Lower lobe of right lung (tissue), 2 donors: Measurements from ENCODE around the gene ZBTB42. TPM values are rescaled to one million over a fixed set of nuclear protein-coding genes. Genes with fewer than 3 reads are reported as not detected.
A peak's percentile ranks its signal among the peaks of the same experiment; 100 is the strongest.

Experiments
- ATAC-seq, 2 donors: fragments of 200-7000 bp; cut with Tn5 transposase; one replicate each; pipeline ENCODE4 v1.9.1; 2020 to 2022; ENCODE audit warnings: mild to moderate bottlenecking in 2 of 2, moderate library complexity in 2 of 2
- DNase-seq: peaks from one replicate; pipeline ENCODE4 v3.0.0-alpha.2; 2020
- H3K27ac ChIP-seq: fragments of 200-600 bp; one replicate; pipeline ENCODE4 v1.8.0; 2022
- H3K27me3 ChIP-seq: fragments of 200-600 bp; one replicate; pipeline ENCODE4 v1.8.0; 2022; ENCODE audit warnings: low read depth
- H3K36me3 ChIP-seq: fragments of 200-600 bp; one replicate; pipeline ENCODE4 v1.8.0; 2022; ENCODE audit warnings: mild to moderate bottlenecking
- H3K4me1 ChIP-seq: fragments of 200-600 bp; one replicate; pipeline ENCODE4 v1.8.0; 2022
- H3K4me3 ChIP-seq: fragments of 200-600 bp; one replicate; pipeline ENCODE4 v1.8.0; 2022; ENCODE audit warnings: mild to moderate bottlenecking
- H3K9me3 ChIP-seq: fragments of 200-600 bp; one replicate; pipeline ENCODE4 v1.8.0; 2022
- CTCF ChIP-seq: fragments of 200-600 bp; IDR thresholded peaks from one replicate; pipeline ENCODE4 v1.8.0; 2022; ENCODE audit warnings: antibody characterized with exemption, mild to moderate bottlenecking
- intact Hi-C: fragments of 100-400 bp; cut with DNase I; formaldehyde crosslinking; loops from one replicate; pipeline ENCODE4 v1.11.0; 2022
- total RNA-seq: library from RNA; stranded (reverse); fragmentation: NEBNext Ultra II Directional; extraction: Animal tissue kit (Norgen Biotek cat#: 25700); gene quantifications from one replicate; pipeline ENCODE4 v1.2.1, GENCODE V29; 2021
- donor health status: DM: no; HTN: yes; CAD: no; lungs with severe emphysema.

ZBTB42 gene
- total RNA-seq, 1 donor from 2014 or later = 13.1 TPM

DNA sequence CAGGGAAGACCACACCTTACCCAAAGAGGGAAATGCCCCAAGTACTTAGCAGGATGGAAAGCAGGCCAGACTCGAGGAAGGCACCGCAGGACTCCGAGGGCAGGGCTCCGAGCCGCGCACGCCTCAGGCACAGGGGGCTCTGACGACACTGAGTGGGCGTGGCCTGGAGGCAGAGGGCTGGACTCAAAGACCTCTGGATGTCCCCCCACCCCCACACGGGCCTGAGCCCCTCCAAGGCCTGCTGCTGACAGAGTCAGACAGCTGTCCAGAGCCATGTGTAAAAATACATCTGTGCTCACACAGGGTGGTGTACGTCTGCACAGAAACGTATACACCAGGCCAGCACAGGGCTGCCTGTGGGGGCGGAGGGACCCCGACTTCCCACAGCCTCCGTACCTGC is 6.8 kb upstream of the ZBTB42 start:
- peak; percentile 23 to 29 for ATAC-seq
- H3K4me1 ChIP-seq = peaks cover 80% of the 10 kb centered on the region
- H3K36me3 ChIP-seq = peaks cover 31% of the 10 kb centered on the region
- H3K27ac ChIP-seq = peak overlapping the region; percentile 70
- intact Hi-C loops = no loop called here
- no peaks in the 10 kb centered on the region for H3K27me3 ChIP-seq
- peak; percentile 77 for DNase-seq
- H3K9me3 ChIP-seq = no peaks in the 10 kb centered on the region
- peak overlapping the region; percentile 71 for H3K4me3 ChIP-seq
- TF ChIP-seq CTCF = no peak

DNA sequence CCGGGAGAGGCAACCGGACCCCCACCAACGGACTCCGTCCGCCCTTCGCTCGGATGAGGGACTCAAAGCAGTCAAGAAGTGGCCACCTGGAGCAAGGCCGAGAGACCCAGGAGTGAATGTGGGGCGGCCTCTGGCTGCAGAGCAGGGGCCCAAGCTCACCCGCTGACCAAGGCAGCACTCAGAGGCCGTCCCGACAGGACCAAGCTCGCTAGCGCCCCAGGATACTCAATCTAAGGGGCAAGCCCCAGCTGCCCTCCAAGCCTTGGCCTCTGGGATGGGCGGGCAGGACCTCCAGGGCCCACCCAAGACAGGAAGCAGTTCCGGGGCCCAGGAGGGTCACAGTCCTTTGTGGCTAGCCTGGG is 6.3 kb upstream of the ZBTB42 start:
- H3K27me3 ChIP-seq = no peaks in the 10 kb centered on the region
- TF ChIP-seq CTCF = no peak
- no peaks in the 10 kb centered on the region for H3K9me3 ChIP-seq
- peak overlapping the region; percentile 71 for H3K4me3 ChIP-seq
- DNase-seq (no peak), ATAC-seq (peak in 1 of 2 donors; percentile 12)
- peaks cover 26% of the 10 kb centered on the region for H3K36me3 ChIP-seq
- intact Hi-C loops = no loop called here
- H3K4me1 ChIP-seq = peaks cover 80% of the 10 kb centered on the region
- peak overlapping the region; percentile 70 for H3K27ac ChIP-seq

- H3K9me3 ChIP-seq = no peaks in the 10 kb centered on the region
- intact Hi-C loops = no loop called here
- peaks cover 80% of the 10 kb centered on the region for H3K4me1 ChIP-seq
- peak within 1 kb of the TSS; percentile 87 for H3K27ac ChIP-seq
- DNase-seq = peak; percentile 65
- TF ChIP-seq CTCF = no peak
- H3K4me3 ChIP-seq = peak within 1 kb of the TSS; percentile 71
- H3K27me3 ChIP-seq = no peaks in the 10 kb centered on the region
- ATAC-seq = peak in 1 of 2 donors; percentile 5
- peaks cover 20% of the 10 kb centered on the region for H3K36me3 ChIP-seq
Observed at GRCh38 chr14:104794993-104795780, 5.7 kb upstream of the ZBTB42 start, which contains the start of gene AKT1. AKT1 (minus strand) TSS chr14:104795748; CDS start chr14:104792643, 3,105 bp downstream.

DNA sequence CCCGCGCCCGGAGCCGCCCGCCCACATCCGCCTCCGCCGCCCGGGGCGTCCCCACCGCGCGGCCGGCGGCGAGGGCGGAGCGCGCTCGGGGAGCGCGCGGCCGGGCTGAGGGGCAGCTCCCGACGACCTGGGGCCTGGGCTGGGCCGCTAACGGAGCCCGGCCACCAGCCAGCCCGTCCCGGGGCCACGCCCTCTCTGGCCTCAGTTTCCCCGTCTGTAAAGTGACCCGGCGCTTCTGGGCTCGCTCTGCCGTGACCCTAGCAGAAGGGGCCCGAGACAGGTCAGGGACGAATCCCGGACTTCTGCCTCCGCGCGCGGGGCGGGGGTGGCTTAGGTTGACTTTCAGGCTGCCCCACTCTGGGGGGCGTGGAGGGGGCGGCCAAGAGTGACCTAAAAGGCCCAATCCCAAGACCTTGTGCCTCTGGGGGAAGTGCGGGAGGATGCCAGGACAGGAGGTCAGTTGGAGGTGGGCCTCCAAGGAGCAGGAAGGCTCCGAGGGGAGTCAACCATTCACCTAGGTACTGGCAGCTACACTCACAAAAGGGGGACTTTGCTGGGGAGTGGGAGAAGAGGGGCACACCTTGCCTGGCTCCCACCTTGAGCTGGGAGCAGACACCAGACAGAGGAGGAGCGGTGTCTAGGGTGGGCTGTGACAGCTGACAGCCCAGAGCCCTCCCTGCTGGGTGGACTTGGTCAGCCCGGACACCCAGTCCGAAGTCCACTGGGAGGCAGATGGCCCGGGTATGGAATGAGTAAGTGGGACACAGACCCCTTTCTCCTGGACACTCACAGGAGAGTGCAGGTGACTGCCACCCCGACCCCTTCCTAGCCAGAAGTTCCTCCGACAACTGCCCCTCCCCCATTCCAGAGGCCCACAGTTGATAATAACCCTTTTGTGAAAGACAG is 4.9 kb upstream of the ZBTB42 start:
- DNase-seq = no peak
- peak overlapping the region; percentile 56 for H3K4me3 ChIP-seq
- peak overlapping the region; percentile 87 for H3K27ac ChIP-seq
- H3K4me1 ChIP-seq = peaks cover 73% of the 10 kb centered on the region
- no peaks in the 10 kb centered on the region for H3K9me3 ChIP-seq
- peaks cover 11% of the 10 kb centered on the region for H3K36me3 ChIP-seq
- no peaks in the 10 kb centered on the region for H3K27me3 ChIP-seq
- TF ChIP-seq CTCF = no peak
- peak; percentile 51 to 52 for ATAC-seq
- intact Hi-C loops = no loop called here

DNA sequence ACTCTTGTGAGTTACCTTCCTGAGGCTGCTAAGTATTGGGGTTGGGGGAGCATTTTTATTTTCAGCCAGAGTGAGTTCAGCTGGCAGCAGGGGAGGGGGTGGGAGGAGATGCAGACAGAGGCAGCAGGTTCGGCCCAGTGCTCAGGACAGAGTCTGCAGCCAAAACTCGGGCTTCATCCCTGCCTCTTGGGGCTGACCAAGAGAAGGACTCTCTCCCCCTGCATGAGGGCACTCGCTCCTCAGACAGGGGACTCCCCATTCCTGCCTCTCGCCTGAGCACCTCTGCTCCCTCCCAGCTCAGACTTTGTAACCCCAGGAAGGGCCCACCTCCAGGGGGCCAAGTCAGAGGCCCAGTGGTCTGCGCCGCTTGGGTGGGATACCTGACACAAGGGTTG is 4.2 kb upstream of the ZBTB42 start:
- H3K4me1 ChIP-seq = peaks cover 73% of the 10 kb centered on the region
- ATAC-seq (no peak), DNase-seq (no peak)
- intact Hi-C loops = no loop called here
- peaks cover 7% of the 10 kb centered on the region for H3K36me3 ChIP-seq
- peak overlapping the region; percentile 87 for H3K27ac ChIP-seq
- H3K4me3 ChIP-seq = no peak overlapping the region
- no peaks in the 10 kb centered on the region for H3K9me3 ChIP-seq
- H3K27me3 ChIP-seq = no peaks in the 10 kb centered on the region
- TF ChIP-seq CTCF = no peak
